Activated CD4-positive, CD25-positive, alpha-beta regulatory T cell treated with anti-CD3 and anti-CD28 coated beads, Interleukin-2, amount 50 U/mL, for 72 hours (primary cell): Measurements from ENCODE around the gene B3GNT9.

Source experiments
- DNase-seq: peaks from one replicate; pipeline ENCODE4 v3.0.0; 2021

The B3GNT9 gene

GRCh38 chr16:67184995-67185650 lies 34.3 kb upstream of the B3GNT9 start:
- peak; percentile 81 for DNase-seq

DNA sequence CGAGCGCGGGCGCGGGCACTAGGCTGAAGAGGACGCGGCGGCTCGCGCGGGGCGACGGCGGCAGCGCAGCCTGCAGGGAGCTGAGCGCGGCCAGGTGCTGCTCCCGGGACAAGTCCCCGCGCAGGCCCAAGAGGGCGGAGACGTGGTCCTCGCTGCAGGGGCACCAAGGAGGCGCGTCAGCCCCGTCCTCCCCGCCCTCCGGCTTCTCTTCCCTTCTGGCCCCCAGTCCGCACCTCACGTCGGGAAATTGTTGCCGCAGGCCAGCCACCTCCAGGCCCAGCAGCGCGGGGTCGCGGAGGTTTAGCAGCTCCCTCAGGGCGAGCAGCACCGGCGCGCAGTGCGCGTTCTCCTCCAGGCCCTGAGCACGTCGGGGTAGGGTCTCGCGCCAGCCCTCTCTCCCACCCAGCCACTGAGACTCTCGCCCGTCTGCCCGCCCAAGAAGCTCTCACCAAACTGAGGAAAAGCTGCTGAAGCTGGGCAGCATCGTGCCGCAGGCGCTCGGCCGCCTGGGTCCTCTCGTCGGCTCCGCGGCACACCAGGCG lies 33.7 kb upstream of the B3GNT9 start:
- no peak for DNase-seq

GRCh38 chr16:67183627-67184452 lies 33.0 kb upstream of the B3GNT9 start, which contains the start of gene MATCAP1:
MATCAP1 (minus strand) TSS chr16:67183963; CDS start chr16:67180610, 3,353 bp downstream.
- DNase-seq: peak; percentile 92

GRCh38 chr16:67183284-67183626 lies 32.5 kb upstream of the B3GNT9 start:
- no peak for DNase-seq

- no peak for DNase-seq
These were observed 31.5 kb upstream of the B3GNT9 start for GRCh38 chr16:67182288-67182687.

- DNase-seq: no peak
These were observed 30.5 kb upstream of the B3GNT9 start for GRCh38 chr16:67181346-67181745.

DNA sequence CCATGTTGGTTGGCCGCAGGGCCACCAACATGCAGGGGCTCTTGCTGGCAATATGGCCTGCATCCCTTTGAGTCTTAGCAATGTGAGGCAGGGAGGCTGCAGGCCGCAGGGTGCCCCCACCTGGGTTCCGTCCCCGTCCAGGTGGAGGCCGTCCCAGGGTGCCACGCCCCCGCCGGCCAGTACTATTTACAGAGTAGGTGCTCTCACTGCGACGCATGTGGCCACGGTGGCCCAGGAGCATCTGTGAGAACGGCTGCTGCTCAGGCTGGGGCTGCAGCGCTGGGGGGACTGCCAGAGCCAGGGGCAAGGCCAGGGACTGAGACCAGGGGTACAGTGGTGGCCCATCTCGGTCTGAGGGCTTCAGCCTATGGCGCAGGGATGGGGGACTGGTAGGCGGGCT lies 29.4 kb upstream of the B3GNT9 start:
- DNase-seq: no peak

- DNase-seq: no peak
These were observed 28.8 kb upstream of the B3GNT9 start for GRCh38 chr16:67179421-67180080.

DNA sequence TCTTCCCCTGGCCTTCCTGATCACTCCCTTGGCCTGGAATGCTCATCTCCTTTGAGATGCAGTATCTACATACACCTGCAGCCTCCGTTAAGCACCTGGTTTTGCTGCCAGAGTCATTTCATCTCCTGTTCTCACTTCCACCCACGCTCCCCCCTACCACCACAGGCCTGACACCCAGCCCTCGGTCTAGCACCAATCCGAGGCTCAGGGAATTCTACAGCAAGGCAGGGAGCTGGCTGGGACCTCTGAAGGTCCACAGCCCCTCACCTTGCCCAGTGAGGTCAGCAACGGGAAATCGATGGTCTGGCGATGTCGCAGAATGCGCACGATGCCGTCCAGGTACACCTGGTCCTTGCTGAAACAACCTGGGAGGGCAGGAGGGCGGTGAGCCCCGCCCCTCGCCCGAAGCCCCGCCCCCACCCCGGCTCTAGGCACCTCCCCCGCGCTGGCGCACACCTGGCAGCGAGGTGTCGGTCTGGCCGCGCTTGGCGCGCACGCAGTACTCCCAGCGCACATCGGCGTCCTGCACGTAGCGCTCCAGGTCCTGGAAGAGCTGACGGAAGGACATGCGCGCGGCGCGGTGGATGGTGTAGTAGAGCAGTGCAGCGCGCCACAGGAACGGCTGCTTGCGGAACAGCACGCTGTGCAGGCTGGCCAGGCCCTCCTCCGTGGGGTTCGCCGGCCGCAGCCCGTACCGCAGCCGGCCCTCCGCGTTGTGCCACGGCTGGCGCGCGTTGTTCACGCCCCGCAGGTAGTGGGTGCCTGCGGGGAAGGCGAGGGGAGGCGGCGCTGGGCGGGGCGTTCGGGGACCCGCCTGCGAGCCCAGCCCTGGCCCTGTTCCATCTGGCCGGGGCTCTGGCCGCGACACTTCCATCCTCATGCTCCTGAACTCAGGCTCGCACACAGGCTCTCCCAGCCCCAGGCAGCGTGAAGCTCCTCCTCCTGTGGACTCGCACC lies 27.2 kb upstream of the B3GNT9 start:
- DNase-seq: no peak

GRCh38 chr16:67176662-67177061 lies 25.9 kb upstream of the B3GNT9 start:
- DNase-seq: no peak

GRCh38 chr16:67174706-67175231 lies 24.0 kb upstream of the B3GNT9 start:
- DNase-seq: no peak

DNA sequence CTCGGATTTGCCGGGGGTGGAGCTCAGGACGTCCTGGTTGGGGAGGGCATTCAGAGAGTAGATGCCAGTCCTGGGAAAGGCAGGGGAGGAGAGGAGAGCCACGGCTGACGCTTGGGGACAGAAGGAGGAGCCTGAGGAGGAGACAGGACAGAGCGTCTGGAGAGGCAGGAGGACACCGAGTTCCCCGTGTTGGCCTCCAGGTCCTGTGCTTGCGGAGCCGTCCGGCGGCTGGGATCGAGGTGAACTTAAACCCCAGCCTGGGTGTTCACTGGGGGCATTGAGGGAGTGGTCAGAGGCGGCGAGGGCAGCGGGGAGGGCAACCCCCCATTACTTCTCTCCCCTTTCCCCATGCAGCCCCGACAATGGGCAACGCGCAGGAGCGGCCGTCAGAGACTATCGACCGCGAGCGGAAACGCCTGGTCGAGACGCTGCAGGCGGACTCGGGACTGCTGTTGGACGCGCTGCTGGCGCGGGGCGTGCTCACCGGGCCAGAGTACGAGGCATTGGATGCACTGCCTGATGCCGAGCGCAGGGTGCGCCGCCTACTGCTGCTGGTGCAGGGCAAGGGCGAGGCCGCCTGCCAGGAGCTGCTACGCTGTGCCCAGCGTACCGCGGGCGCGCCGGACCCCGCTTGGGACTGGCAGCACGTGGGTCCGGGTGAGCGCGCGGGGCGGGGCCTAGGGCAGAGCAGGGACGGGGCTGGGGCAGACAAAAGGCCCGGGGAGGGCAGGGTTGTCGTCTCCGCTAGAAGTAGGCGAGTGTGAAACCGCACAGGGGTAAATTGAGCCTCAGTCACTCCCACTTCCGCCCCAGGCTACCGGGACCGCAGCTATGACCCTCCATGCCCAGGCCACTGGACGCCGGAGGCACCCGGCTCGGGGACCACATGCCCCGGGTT lies 23.3 kb upstream of the B3GNT9 start:
- DNase-seq: no peak

- no peak for DNase-seq
These were observed 22.5 kb upstream of the B3GNT9 start for GRCh38 chr16:67173323-67173722.

GRCh38 chr16:67170949-67171649 lies 20.3 kb upstream of the B3GNT9 start:
- DNase-seq: no peak

DNA sequence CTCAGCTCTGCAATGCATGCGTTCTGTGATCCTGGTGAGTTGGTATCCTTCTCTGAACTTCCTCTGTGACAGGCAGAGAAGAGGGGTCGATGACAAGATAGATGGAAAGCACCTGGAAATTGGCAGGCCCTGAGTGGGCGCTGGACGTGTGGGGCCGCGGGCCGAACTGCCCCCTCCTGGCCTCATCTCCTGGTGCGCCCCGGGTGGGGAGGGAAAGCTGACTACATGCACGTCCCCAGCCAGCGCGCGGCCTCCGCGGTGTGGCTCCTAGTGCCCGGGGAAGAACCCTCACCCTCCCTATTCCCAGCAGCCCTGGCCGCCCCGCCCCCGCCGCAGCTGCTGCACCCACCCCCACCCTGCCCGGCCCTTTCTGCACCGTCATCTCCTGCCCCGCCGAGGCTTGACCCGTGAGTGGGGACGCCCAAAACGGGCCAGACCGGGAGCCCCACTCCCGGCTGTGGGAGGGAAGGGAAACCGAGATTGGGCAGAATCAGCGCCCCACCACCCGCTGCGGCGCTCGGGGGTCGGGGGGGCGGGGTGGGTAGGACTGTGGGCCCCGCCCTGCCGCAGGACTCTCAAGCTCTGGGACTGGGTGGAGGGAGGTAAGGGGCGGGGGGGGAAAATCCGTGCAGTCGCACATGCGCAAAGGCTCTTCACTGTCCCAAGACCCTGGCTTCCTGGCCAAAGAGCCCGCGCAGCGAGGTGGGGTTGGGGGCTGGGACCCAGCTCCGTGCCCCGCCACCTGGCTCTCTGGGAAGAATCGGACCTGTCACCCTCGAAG lies 19.6 kb upstream of the B3GNT9 start, which contains the start of gene NOL3:
TSS of gene NOL3 (plus strand) at position 371 of the 781 bp plus-strand sequence.
- no peak for DNase-seq

DNA sequence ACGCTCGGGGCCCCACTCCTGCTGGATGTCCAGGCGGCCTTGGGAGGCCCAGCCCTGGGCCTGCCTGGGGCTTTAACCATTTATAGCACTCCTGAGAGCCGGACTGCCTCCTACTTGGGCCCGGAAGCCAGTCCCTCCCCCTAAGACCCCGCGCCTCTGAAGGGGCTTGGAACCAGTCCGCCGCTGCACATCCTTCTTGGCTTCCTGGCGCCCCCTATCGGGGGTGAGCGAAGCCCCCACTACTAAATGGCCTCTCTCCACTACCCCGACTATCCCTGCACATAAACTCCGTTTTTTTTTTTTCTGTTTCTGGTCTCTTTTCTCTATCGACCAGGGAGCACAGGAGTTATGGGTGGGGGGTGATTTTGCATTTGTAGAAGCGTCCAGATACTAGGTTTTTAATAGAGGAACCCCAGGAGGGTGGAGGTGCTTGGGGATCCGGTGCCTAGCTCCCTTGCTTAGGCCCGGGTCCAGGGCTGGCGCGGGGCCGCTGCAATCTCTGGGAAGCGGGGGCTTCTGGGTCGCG lies 18.9 kb upstream of the B3GNT9 start:
- no peak for DNase-seq

DNA sequence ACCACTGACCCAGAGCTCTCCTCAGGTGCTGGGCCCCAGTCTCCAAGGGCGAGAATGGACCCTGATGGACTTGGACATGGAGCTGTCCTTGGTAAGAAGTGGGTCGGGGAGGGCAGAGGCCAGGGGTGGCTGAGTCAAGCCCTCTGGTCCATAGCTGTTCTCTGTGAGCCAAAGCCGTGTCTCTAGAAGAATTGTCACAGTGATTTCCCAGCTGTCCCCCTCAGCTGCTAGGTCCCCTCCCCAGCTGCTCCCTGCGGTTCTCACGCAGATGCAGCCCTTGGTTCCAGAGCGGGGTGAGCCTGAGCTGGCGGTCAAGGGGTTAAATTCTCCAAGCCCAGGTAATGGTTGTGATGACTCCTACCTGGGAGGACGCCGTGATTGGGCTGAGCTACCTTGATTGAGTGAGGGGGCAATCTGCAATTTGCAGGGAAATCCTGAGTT lies 18.2 kb upstream of the B3GNT9 start:
- DNase-seq: no peak

- DNase-seq: no peak
These were observed 16.8 kb upstream of the B3GNT9 start for GRCh38 chr16:67167588-67167987.

- no peak for DNase-seq
These were observed 15.9 kb upstream of the B3GNT9 start for GRCh38 chr16:67166598-67167168.
